BJ (cell line): ENCODE results near the gene BHLHA9. TPM values are rescaled to one million over a fixed set of nuclear protein-coding genes. Genes with fewer than 3 reads are reported as not detected.

Source experiments
- CTCF ChIA-PET: fragments of 350-600 bp; formaldehyde crosslinking; extraction: SDS; loops from one replicate; lab custom pipeline; 2021; ENCODE audit warnings: antibody characterized with exemption, inconsistent platforms; lab: Yijun Ruan, JAX
- POLR2A ChIA-PET: fragments of 300-600 bp; sonication (Branson Sonifier 250); formaldehyde crosslinking; extraction: SDS; loops from one replicate; lab custom pipeline; 2021; ENCODE audit warnings: antibody characterized with exemption; lab: Charles Lee
- DNase-seq: peaks from one replicate; pipeline ENCODE4 v3.0.0-alpha.2; 2011; ENCODE audit warnings: low read depth
- H3K27me3 ChIP-seq: 2 replicates; pipeline ENCODE4 v1.6.0; 2011; ENCODE audit warnings: low read length; ENCODE audit not compliant: control insufficient read depth, insufficient read depth
- H3K36me3 ChIP-seq: 2 replicates; pipeline ENCODE4 v1.5.1; 2011; ENCODE audit warnings: low read length; ENCODE audit not compliant: control insufficient read depth, insufficient read depth
- H3K4me3 ChIP-seq: 2 replicates; pipeline ENCODE4 v1.5.1; 2011; ENCODE audit warnings: low read depth, mild to moderate bottlenecking, control low read depth, low read length
- CTCF ChIP-seq: IDR thresholded peaks from 2 replicates; pipeline ENCODE4 v1.5.1; 2011; ENCODE audit warnings: low read depth, mild to moderate bottlenecking, control low read depth, inconsistent platforms, low read length, moderate library complexity; ENCODE audit not compliant: insufficient read depth
- polyA plus RNA-seq: library from polyadenylated mRNA; depleted of rRNA; stranded (reverse); fragments of >200 nt; gene quantifications from 2 replicates; pipeline ENCODE4 v1.2.3, GENCODE V29; 2011

The BHLHA9 gene
- polyA plus RNA-seq, 1 experiment: not detected

GRCh38 chr17:1280652-1281051 is 10.4 kb downstream of the BHLHA9 start:
- ChIA-PET CTCF (interaction anchor here (0.6 to 2.5 kb wide), 2 partner anchors 52 kb away, joined by 3 to 8 read pairs; no protein-coding TSS in a partner anchor), POLR2A (no interaction called here)
- no peak for TF ChIP-seq CTCF
- H3K4me3 ChIP-seq: no peak overlapping the region
- H3K27me3 ChIP-seq: peaks cover 10% of the 10 kb centered on the region
- no peaks in the 10 kb centered on the region for H3K36me3 ChIP-seq
- no peak for DNase-seq

GRCh38 chr17:1286379-1287106 is 16.3 kb downstream of the BHLHA9 start:
- no peak for DNase-seq
- no peak for TF ChIP-seq CTCF

GRCh38 chr17:1289695-1290094 is 19.5 kb downstream of the BHLHA9 start:
- Histone ChIP-seq H3K36me3 (no peaks in the 10 kb centered on the region), H3K4me3 (no peak overlapping the region), H3K27me3 (no peaks in the 10 kb centered on the region)
- ChIA-PET POLR2A (no interaction called here), CTCF (no interaction called here)
- DNase-seq: no peak
- no peak for TF ChIP-seq CTCF

More at GRCh38 chr17:1286379-1287106, 16.3 kb downstream of the BHLHA9 start:
- CTCF ChIA-PET: no interaction called here
- POLR2A ChIA-PET: no interaction called here
- Histone ChIP-seq H3K36me3 (no peaks in the 10 kb centered on the region), H3K27me3 (no peaks in the 10 kb centered on the region), H3K4me3 (no peak overlapping the region)

- Histone ChIP-seq H3K27me3 (no peaks in the 10 kb centered on the region), H3K4me3 (no peak overlapping the region), H3K36me3 (no peaks in the 10 kb centered on the region)
- ChIA-PET POLR2A (no interaction called here), CTCF (no interaction called here)
- TF ChIP-seq CTCF: no peak
- DNase-seq: no peak
Observed at GRCh38 chr17:1290676-1291075, 20.4 kb downstream of the BHLHA9 start.

GRCh38 chr17:1294157-1294717 is 24.0 kb downstream of the BHLHA9 start:
- H3K36me3 ChIP-seq: no peaks in the 10 kb centered on the region
- no peak for TF ChIP-seq CTCF
- no peak overlapping the region for H3K4me3 ChIP-seq
- CTCF ChIA-PET: no interaction called here
- H3K27me3 ChIP-seq: peaks cover 10% of the 10 kb centered on the region
- no peak for DNase-seq
- POLR2A ChIA-PET: no interaction called here
